HG02970 (cell line): ENCODE measurements around the gene IFI27L1.
"Not testable (repeated sequence)": the region's sequence is repeated elsewhere in the genome, so short reads cannot be mapped to it uniquely, and the experiment has no call there.

ENCODE experiments used
- ATAC-seq: cut with Tn5 transposase; IDR thresholded peaks from one replicate; pipeline ENCODE4 v1.9.1; 2021; ENCODE audit warnings: mild to moderate bottlenecking, moderate library complexity, moderate number of reproducible peaks; ENCODE audit not compliant: unreplicated experiment, low FRiP score

IFI27L1 gene

GRCh38 chr14:94047581-94047980, 33.5 kb upstream of the IFI27L1 start:
- ATAC-seq = no peak

GRCh38 chr14:94048691-94049624, 32.2 kb upstream of the IFI27L1 start:
- ATAC-seq = no peak

- ATAC-seq = no peak
Observed at GRCh38 chr14:94049625-94050023, 31.5 kb upstream of the IFI27L1 start.

GRCh38 chr14:94050231-94050880, 30.8 kb upstream of the IFI27L1 start:
- no peak for ATAC-seq

- no peak for ATAC-seq
Observed at GRCh38 chr14:94051115-94051514, 30.0 kb upstream of the IFI27L1 start.

GRCh38 chr14:94051779-94052178, 29.3 kb upstream of the IFI27L1 start:
- ATAC-seq = no peak

- ATAC-seq = no peak
Observed at GRCh38 chr14:94052199-94052598, 28.9 kb upstream of the IFI27L1 start.

- ATAC-seq = no peak
Observed at GRCh38 chr14:94052662-94053061, 28.4 kb upstream of the IFI27L1 start.

- no peak for ATAC-seq
Observed at GRCh38 chr14:94054401-94054800, 26.7 kb upstream of the IFI27L1 start.

- ATAC-seq = no peak
Observed at GRCh38 chr14:94054936-94055335, 26.2 kb upstream of the IFI27L1 start.

- no peak for ATAC-seq
Observed at GRCh38 chr14:94056579-94057308, 24.4 kb upstream of the IFI27L1 start.

GRCh38 chr14:94058128-94058673, 22.9 kb upstream of the IFI27L1 start:
- no peak for ATAC-seq

- ATAC-seq = no peak
Observed at GRCh38 chr14:94058674-94059138, 22.4 kb upstream of the IFI27L1 start.

- no peak for ATAC-seq
Observed at GRCh38 chr14:94059998-94060397, 21.1 kb upstream of the IFI27L1 start.

- no peak for ATAC-seq
Observed at GRCh38 chr14:94062344-94062940, 18.7 kb upstream of the IFI27L1 start.

GRCh38 chr14:94066089-94066676, 14.9 kb upstream of the IFI27L1 start:
- no peak for ATAC-seq

- ATAC-seq = not testable (repeated sequence)
Observed at GRCh38 chr14:94072076-94072475, 9.0 kb upstream of the IFI27L1 start.

- no peak for ATAC-seq
Observed at GRCh38 chr14:94074534-94074933, 6.6 kb upstream of the IFI27L1 start.

- ATAC-seq = no peak
Observed at GRCh38 chr14:94075008-94075407, 6.1 kb upstream of the IFI27L1 start.
